NCI-H526 treated with DMSO at 0.1 percent for 48 hours (cell line): ENCODE measurements around the gene GLB1L.
"Not testable (repeated sequence)": the region's sequence is repeated elsewhere in the genome, so short reads cannot be mapped to it uniquely, and the experiment has no call there.

Experiments used
- DNase-seq: peaks from one replicate; lab custom pipeline; 2025; lab: John Stamatoyannopoulos, UW

Gene GLB1L

GRCh38 chr2:219280651-219281050, 35.4 kb upstream of the GLB1L start:
- DNase-seq: no peak

GRCh38 chr2:219279916-219280516, 34.8 kb upstream of the GLB1L start:
- DNase-seq: no peak

DNA sequence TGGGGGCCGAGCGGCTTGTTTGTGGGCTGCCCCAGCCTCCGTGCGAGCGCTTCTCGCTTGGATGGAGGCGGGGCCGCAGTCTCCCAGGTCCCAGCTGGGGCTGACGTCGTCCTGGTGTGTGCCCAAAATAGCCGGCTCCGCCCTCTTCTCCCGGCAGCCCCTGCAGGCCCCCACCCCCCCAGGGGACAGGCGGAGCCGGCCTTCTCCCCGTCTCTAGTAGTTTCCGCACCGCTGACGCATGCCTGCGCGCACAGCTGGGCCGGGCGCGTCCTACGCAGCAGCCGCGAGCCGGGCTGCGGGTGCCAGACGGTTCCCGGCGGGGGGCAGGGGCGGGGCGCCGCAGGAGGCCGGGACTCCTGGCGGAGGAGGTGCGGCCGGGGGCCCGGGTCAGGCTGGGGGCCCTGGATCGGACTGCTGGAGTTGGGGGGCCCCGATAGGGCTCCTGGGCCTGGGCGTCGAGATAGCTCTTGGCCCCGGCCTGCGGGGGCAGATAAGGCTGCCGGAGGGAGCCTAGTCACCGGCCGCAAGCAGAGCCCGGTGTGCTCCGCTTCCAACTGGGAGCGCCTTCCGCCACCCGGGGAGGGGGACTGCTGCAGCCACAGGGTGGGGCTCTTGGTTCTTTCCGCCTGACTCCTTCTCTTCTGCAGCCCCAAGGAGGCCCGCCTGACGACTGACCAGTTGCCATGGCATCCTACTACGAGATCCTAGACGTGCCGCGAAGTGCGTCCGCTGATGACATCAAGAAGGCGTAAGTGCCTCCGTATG, 34.1 kb upstream of the GLB1L start, which contains the start of gene DNAJB2:
Gene DNAJB2, plus strand, starts transcription at position 216 of the 765 bp plus-strand sequence. Its CDS starts 468 bp downstream, at position 684.
- peak; percentile 94 for DNase-seq

- DNase-seq: no peak
These were observed 33.5 kb upstream of the GLB1L start for GRCh38 chr2:219278655-219279150.

- DNase-seq: peak; percentile 73
These were observed 32.7 kb upstream of the GLB1L start for GRCh38 chr2:219277703-219278654.

DNA sequence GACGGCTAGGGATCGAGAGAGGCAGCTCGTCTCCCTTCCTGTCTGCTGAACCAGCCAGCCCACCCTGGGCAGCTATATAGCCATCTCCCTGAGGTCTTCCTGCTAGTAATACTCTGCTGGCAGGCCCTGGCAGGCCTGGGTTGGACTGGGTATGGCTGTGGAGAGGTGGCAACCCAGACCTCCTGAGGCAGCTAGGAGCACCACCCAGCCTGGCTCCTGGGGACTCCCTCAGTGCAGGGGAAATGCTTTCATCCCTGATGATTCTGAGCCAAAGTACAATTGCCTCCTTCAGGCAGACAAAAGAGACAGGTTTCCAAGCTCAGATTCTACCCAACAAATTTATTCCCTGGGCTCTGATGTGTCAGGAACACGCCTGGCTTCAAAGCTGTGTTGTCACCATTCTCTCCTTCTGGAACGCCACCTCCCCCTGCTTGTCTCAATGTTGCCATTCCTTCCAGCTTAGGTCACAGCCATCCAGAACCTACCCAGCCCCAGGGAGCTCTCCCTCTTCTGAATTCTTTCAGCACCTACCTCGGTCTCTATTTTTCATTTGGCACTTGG, 29.2 kb upstream of the GLB1L start:
- DNase-seq: no peak

- no peak for DNase-seq
These were observed 28.7 kb upstream of the GLB1L start for GRCh38 chr2:219273937-219274336.

DNA sequence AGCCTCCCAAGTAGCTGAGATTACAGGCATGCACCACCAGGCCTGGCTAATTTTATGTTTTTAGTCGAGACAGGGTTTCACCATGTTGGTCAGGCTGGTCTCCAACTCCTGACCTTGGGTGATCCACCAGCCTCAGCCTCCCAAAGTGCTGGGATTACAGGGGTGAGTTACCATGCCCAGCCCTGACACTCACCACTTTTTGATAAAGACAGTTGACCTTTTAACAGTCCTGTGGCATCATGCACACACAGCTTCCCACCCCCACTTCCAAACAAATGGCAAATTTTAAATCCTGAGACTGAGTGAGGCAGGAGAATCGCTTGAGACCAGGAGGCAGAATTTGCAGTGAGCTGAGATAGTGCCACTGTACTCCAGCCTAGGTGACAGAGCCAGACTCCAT, 27.8 kb upstream of the GLB1L start:
- DNase-seq: no peak

DNA sequence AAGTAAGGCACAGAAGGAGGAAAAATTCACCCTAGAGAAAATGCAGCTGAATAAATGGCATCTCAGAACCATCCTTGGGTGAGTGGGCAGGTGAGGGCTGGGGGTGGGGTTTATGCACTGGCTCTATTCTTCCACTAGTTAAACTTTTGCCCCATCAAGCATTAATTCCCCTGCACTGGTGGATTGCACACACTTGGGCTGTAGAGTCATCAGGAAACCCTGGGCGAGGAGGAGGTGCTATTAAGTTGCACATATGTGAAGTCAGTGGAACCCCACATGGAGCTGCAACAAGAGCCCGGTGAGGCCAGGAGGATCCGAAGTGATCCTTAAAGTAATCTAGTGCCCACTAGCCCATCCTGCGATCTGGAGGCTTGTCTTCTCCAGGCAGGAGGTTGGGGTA, 27.1 kb upstream of the GLB1L start:
- no peak for DNase-seq

DNA sequence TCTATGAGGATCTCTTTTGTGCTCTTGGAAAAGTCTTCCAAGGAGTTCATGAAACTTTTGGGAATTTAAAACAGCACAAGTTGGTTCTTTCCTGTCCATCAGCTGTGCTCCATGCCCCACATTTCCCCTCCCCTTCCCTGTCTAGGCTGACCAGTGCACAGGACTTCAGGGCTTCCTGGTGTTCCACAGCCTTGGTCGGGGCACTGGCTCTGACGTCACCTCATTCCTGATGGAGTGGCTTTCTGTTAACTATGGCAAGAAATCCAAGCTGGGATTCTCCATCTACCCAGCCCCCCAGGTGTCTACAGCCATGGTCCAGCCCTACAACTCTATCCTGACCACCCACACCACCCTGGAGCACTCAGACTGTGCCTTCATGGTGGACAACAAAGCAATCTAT, 25.8 kb upstream of the GLB1L start:
- no peak for DNase-seq

- no peak for DNase-seq
These were observed 24.8 kb upstream of the GLB1L start for GRCh38 chr2:219270055-219270372.

- no peak for DNase-seq
These were observed 24.3 kb upstream of the GLB1L start for GRCh38 chr2:219269362-219270054.

- DNase-seq: no peak
These were observed 23.1 kb upstream of the GLB1L start for GRCh38 chr2:219268294-219268693.

- no peak for DNase-seq
These were observed 21.6 kb upstream of the GLB1L start for GRCh38 chr2:219266886-219267285.

GRCh38 chr2:219266232-219266631, 21.0 kb upstream of the GLB1L start:
- no peak for DNase-seq

DNA sequence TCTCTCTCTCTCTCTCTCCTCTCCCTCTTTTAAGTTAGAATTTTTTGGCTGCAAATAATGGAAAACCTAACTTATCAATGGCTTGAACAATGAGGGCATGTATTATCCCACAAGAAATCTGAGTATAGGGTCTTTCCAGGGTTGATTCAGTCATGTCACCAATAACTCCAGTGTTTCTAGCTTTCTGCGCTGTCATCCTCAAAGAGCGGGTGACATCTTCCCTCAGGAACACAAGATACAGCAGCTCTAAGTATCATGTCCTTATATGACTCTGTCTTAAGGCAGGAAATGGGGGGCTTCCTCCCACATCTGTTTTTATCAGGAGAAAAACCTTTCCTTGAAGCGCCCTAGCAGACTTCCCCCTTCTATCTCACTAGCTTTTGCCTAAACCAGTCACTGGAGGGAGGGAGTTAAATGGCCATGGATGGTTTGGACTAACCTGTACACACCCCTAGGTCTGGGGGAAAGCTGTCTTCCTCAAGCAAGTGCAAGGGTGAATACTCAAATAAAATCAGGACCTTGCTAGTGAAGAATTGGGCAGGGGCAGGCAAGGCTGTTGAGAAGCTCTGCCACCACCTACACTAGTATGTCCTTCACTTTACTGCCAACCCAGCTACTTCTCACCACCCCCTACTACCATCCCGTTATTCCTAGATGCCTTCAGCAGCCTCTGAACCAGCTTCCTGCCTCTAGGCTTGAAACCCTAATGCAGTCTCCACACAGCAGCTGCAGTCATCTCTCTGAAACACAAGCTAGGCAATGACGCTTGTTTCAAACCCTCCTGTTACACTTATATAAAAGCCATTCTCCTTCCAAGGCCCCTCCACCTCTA, 16.0 kb upstream of the GLB1L start:
- no peak for DNase-seq

DNA sequence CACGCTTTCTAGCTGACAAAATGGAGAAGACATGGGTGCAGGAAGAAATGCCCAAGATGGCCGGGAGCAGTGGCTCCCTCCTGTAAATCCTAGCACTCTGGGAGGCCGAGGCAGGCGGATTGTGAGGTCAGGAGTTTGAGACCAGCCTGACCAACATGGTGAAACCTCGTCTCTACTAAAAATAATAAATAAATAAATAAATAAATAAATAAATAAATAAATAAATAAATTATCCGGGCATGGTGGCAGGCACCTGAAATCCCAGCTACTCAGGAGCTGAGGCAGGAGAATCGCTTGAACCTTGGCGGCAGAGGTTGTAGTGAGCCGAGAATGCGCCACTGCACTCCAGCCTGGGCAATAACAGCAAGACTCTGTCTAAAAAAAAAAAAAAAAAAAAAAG, 13.7 kb upstream of the GLB1L start:
- DNase-seq: not testable (repeated sequence)

DNA sequence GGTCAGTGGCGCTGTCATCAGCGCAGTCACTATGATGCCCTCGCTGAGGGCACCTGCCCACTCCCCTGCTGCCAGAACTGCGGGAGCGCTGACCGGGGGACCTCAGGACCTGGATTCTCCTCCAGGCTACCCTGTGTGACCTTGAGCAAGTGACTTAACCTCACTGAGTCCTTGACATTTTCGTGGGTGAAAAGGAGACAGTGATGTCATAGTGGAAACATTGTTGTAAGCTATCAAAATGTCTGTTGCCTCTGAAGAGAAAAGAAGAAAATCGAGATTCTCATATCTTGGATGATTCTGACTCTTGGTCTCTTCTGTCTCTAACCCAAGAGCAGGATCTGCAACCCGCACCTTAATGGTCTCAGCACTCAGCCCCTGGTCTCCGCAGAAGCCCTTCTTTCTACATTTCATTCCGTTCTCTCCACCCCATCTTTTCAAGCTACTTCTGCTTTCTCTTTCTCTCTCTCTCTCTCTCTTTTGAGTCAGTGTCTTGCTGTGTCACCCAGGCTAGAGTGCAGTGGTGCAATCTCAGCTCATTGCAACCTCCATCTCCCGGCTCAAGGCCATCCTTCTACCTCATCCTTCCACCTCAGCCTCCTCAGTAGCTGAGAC, 9.5 kb upstream of the GLB1L start:
- no peak for DNase-seq

DNA sequence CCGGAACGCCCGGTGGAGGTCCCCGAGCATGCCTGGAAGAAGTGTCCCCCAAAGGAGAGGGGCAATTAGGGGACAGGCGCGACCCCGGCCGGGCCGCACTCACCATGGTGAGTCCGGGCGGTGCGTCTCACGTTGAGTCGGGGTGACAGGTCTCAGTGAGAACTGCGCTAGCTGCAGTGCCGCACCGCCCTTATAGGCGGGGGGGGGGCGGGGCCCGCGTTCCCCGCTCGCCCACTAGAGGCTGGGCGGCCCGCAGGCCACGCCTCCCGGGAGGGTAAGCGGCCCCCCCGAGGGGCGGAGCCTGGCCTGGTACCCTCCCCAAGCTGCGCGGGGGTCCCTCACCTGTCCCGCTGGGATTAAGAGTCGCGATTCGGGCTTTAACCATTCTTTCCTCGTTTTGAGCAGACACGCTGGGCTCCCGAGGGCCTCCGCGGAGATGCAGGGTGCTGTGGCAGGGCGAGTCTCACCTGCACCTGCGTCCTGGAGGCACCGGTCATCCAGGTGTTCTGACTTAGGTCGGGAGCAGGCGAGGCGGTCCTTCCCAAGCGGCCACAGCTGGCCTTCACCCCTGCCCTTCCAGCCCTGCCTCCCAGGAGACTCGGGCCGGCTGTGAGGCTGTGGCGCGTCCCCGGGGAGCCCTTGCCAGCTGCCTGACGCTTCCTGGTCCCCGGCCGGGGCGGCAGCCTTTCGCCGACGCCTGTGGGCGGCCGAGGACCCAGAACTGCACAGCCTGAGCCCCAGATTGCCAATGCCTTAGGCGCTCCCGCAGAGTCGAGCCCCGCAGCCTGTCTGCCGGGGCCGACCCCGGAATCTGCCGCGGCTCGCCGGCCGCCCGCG, 8.7 kb upstream of the GLB1L start, which contains the start of gene TUBA4A:
Gene TUBA4A, minus strand, starts transcription at position 166 of the 837 bp plus-strand sequence. Its CDS starts 60 bp downstream, at position 106.
- peak; percentile 60 for DNase-seq
